Forelimb muscle (tissue), 1 donor: ENCODE measurements around the gene POU2AF1. TPM values are rescaled to one million over a fixed set of nuclear protein-coding genes. Genes with fewer than 3 reads are reported as not detected.

Source experiments
- DNase-seq: peaks from one replicate; pipeline ENCODE4 v3.0.0-alpha.2; 2013; ENCODE audit warnings: low read depth
- polyA plus RNA-seq: library from polyadenylated mRNA; unstranded; fragments of 120-200 nt; gene quantifications from one replicate; pipeline ENCODE4 v1.2.1, GENCODE V29; 2013; ENCODE audit not compliant: insufficient read length

The POU2AF1 gene
- polyA plus RNA-seq, 1 donor: 0.19 TPM

- no peak for DNase-seq
Measured at GRCh38 chr11:111387363-111387762, 8.3 kb upstream of the POU2AF1 start.

- no peak for DNase-seq
Measured at GRCh38 chr11:111386611-111387150, 7.6 kb upstream of the POU2AF1 start.

- no peak for DNase-seq
Measured at GRCh38 chr11:111384494-111384893, 5.4 kb upstream of the POU2AF1 start.

- no peak for DNase-seq
Measured at GRCh38 chr11:111382451-111382850, 3.4 kb upstream of the POU2AF1 start.

GRCh38 chr11:111379602-111380136, 594 bp upstream of the POU2AF1 start:
- no peak for DNase-seq

- no peak for DNase-seq
Measured at GRCh38 chr11:111378185-111378860, 752 bp downstream of the POU2AF1 start.

GRCh38 chr11:111376181-111376871, 2.7 kb downstream of the POU2AF1 start:
- no peak for DNase-seq

GRCh38 chr11:111373590-111373989, 5.5 kb downstream of the POU2AF1 start:
- DNase-seq: no peak

GRCh38 chr11:111372538-111372937, 6.5 kb downstream of the POU2AF1 start:
- no peak for DNase-seq

GRCh38 chr11:111370902-111371578, 8.0 kb downstream of the POU2AF1 start:
- no peak for DNase-seq

- DNase-seq: no peak
Measured at GRCh38 chr11:111370270-111370901, 8.7 kb downstream of the POU2AF1 start.

GRCh38 chr11:111368285-111368560, 10.9 kb downstream of the POU2AF1 start:
- DNase-seq: no peak

- no peak for DNase-seq
Measured at GRCh38 chr11:111367411-111368284, 11.4 kb downstream of the POU2AF1 start.

GRCh38 chr11:111366560-111367410, 12.3 kb downstream of the POU2AF1 start:
- no peak for DNase-seq

GRCh38 chr11:111365722-111366559, 13.1 kb downstream of the POU2AF1 start:
- DNase-seq: no peak

GRCh38 chr11:111364503-111364902, 14.6 kb downstream of the POU2AF1 start:
- no peak for DNase-seq

- no peak for DNase-seq
Measured at GRCh38 chr11:111363985-111364384, 15.1 kb downstream of the POU2AF1 start.

GRCh38 chr11:111362887-111363411, 16.1 kb downstream of the POU2AF1 start:
- DNase-seq: no peak

GRCh38 chr11:111361874-111362273, 17.2 kb downstream of the POU2AF1 start:
- no peak for DNase-seq
